Stimulated activated CD4-positive, alpha-beta T cell treated with anti-CD3 and anti-CD28 coated beads, Interleukin-15, amount 100 ng/mL, for 1 hour (primary cell): ENCODE results near the gene PGGT1B.
"Not testable (repeated sequence)": the region's sequence is repeated elsewhere in the genome, so short reads cannot be mapped to it uniquely, and the experiment has no call there.

Experiments
- DNase-seq, 2 donors: peaks; one replicate each; pipeline ENCODE4 v3.0.0-alpha.2; 2020; ENCODE audit warnings: low read depth in 1 of 2, low spot score in 1 of 2

The PGGT1B gene

GRCh38 chr5:115260248-115260647 lies 2.4 kb downstream of the PGGT1B start:
- no peak for DNase-seq

DNA sequence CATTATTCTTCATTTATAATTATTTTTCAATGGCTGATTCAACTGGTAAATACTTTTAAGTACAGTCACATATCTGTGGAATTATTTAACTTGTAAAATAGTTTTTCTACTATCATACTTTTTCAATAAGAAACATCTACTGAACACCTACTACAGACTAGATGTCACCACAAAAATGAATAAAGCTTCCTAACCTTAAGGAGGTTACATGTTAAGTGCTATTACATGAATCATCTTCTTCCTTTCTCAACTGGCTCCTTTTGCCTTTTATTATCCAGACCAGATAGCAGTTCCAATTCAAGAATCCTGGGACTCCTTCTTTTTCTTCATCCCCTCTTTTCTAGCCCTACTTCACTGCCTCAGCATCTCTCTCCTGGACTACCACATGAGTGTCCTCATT lies 4.7 kb downstream of the PGGT1B start:
- DNase-seq, result no peak

DNA sequence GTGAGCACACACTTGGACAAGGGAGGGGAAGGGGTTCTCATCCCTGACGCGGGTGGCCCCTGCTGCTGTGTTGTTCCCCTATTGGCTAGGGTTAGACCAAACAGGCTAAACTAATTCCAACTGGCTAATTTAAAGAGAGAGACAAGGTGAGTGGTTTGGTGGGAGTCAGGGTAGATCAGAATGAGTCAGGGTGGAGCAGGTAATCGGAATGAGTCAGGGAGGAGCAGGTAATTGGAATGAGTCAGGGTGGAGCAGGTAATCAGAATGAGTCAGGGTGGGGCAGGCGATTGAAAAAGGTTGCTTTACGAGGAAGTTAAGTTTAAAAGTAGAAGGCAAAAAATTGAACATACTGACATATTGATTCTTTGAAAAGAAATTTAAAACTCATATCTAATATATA lies 13.3 kb downstream of the PGGT1B start:
- not testable (repeated sequence) for DNase-seq

- no peak for DNase-seq
These were observed 16.2 kb downstream of the PGGT1B start for GRCh38 chr5:115246361-115246991.

- no peak for DNase-seq
These were observed 19.3 kb downstream of the PGGT1B start for GRCh38 chr5:115243412-115243811.

- no peak for DNase-seq
These were observed 20.6 kb downstream of the PGGT1B start for GRCh38 chr5:115241881-115242642.

- no peak for DNase-seq
These were observed 25.6 kb downstream of the PGGT1B start for GRCh38 chr5:115237066-115237465.

- no peak for DNase-seq
These were observed 26.1 kb downstream of the PGGT1B start for GRCh38 chr5:115236599-115236998.

- no peak for DNase-seq
These were observed 31.1 kb downstream of the PGGT1B start for GRCh38 chr5:115231598-115231997.

DNA sequence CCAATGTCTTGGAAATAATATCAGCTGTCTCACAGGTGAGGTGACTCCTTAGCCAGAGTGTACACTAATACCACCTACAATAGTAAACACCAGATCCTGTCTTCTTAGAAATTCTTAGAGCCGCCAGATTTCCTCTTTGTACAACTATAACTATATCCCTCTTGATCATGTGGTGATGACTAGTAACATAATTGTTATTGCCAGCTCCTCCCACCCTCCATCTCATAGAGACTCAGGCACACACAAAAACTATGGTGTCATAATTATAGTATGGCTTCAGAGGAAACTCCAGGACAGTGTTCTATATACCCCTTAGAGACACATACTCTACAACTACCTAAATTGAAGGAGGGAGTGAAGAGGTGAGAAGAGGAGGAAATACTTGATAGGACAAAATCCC lies 33.1 kb downstream of the PGGT1B start:
- DNase-seq, result no peak

GRCh38 chr5:115227281-115227680 lies 35.4 kb downstream of the PGGT1B start:
- DNase-seq, result no peak

- DNase-seq, result no peak
These were observed 48.1 kb downstream of the PGGT1B start for GRCh38 chr5:115214541-115214940.

DNA sequence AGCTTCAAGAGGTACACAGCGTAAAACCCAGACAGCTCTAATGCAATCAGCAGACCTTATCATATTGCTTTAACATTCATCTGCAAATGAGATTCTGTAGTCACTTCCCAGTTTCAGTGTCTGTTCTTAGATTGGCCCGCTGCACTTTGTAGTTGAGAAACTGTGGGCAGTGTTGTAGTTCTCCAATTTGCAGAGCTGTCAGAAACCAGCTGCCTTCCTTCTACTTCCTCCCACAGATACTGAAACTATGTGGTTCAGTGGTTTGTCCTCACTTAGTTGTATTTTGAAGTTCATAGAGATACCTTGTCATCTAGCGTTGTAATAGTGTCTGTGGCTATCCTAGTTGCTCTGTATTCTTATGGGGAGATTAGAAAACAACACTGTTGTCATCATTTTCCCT lies 53.4 kb downstream of the PGGT1B start:
- peak in 1 of 2 donors; percentile 3 for DNase-seq

DNA sequence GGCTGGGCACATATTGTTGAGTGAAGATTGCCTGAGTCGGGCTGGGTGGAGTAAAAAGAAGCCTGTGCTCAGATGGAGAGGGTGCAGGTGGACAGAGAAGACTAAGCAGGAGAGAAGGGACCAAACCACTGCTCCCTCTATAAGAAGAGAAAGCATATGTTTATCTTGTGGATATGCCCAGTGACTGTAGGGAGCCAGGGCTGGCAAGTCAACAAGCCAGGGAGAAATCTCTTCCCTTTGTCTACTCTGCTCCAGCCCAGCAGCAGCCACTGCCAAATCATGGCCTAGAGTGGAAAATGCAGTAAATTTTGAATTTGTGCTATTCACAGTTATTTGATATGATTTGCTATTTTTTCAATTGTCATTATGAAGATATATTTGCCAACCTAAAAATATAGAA lies 59.7 kb downstream of the PGGT1B start:
- DNase-seq, result no peak

DNA sequence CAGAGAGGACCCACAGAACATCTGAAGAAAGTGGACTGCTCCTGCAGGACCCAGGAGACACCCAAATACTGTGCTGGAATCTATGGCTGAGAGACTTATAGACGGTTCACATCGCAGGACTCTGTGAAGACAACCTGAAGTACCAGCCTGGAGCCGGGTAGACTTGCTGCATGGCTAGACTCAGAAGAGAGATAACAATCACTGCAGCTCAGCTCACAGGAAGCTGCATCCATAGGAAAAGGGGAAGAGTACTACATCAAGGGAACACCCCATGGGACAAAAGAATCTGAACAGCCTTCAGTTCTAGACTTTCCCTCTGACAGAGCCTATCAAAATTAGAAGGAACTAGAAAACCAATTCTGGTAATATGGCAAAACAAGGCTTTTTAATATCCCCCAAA lies 66.5 kb downstream of the PGGT1B start:
- DNase-seq, result no peak

GRCh38 chr5:115194676-115195075 lies 68.0 kb downstream of the PGGT1B start:
- no peak for DNase-seq

GRCh38 chr5:115193295-115193694 lies 69.4 kb downstream of the PGGT1B start:
- DNase-seq, result no peak

DNA sequence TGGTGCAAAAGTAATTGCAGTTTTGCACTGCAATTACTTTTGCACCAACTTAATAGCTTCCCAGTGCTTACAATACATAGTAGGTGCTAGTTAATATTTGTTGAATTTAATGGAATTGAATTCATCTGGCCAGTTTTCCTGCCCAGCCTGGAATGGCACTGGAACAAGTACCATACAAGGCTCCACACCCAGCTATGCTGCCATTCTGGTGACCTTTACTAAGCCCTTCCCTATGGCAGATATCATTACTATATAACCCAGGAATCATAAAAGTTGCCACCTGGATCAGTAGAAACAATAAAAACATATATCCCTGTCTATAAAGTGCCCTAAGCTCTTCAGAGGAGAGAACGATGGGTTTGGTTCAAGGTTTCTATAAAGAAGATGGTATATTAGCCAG lies 70.6 kb downstream of the PGGT1B start:
- no peak for DNase-seq

GRCh38 chr5:115191474-115192031 lies 71.1 kb downstream of the PGGT1B start:
- DNase-seq, result no peak

- DNase-seq, result no peak
These were observed 72.3 kb downstream of the PGGT1B start for GRCh38 chr5:115190388-115190787.

DNA sequence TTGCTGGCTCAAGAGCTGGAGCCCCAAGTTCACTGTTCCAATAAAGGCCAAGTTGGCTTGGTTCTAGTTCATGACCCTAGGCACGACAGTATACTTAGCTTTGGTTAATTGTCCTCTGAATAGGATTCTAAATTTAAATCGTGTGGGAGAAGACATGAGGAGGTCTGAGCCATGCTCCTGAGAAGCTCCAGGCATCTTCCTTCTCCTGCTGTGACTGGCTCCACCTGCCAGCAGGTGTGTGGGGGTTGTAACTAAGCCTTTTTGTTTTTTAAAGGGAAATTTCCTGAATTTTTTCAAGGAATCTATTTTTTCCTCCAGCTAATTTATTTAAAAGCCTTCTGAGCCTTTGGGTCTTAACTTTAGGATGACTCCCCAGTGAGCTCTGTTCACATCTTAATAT lies 72.8 kb downstream of the PGGT1B start:
- no peak for DNase-seq

- DNase-seq, result no peak
These were observed 75.9 kb downstream of the PGGT1B start for GRCh38 chr5:115186794-115187193.

GRCh38 chr5:115184770-115185169 lies 77.9 kb downstream of the PGGT1B start:
- DNase-seq, result no peak
